Right hindlimb (tissue), 1 donor: ENCODE measurements around the gene HMX1.
A peak's percentile ranks its signal among the peaks of the same experiment; 100 is the strongest.

Experiments
- DNase-seq: peaks from one replicate; pipeline ENCODE4 v3.0.0-alpha.2; 2018

The HMX1 gene

GRCh38 chr4:8871417-8872401 is at the start of gene HMX1:
Gene HMX1, minus strand, starts transcription at chr4:8871839. Its CDS starts 225 bp downstream, at chr4:8871614.
- DNase-seq, result peak; percentile 66

GRCh38 chr4:8920969-8921368 is 49.3 kb upstream of the HMX1 start:
- DNase-seq, result no peak

- no peak for DNase-seq
These were observed 48.8 kb upstream of the HMX1 start for GRCh38 chr4:8920289-8920965.

GRCh38 chr4:8919651-8920288 is 48.1 kb upstream of the HMX1 start:
- peak; percentile 12 for DNase-seq

GRCh38 chr4:8917868-8918783 is 46.5 kb upstream of the HMX1 start:
- peak; percentile 82 for DNase-seq

GRCh38 chr4:8917321-8917811 is 45.7 kb upstream of the HMX1 start:
- peak; percentile 10 for DNase-seq

- DNase-seq, result no peak
These were observed 45.3 kb upstream of the HMX1 start for GRCh38 chr4:8916906-8917305.

- no peak for DNase-seq
These were observed 44.8 kb upstream of the HMX1 start for GRCh38 chr4:8916351-8916885.

GRCh38 chr4:8915201-8916200 is 43.9 kb upstream of the HMX1 start:
- peak; percentile 14 for DNase-seq

- DNase-seq, result no peak
These were observed 43.0 kb upstream of the HMX1 start for GRCh38 chr4:8914461-8915171.

GRCh38 chr4:8913858-8914460 is 42.3 kb upstream of the HMX1 start:
- DNase-seq, result no peak

- peak; percentile 13 for DNase-seq
These were observed 41.6 kb upstream of the HMX1 start for GRCh38 chr4:8913121-8913857.

- no peak for DNase-seq
These were observed 40.9 kb upstream of the HMX1 start for GRCh38 chr4:8912506-8912905.

- no peak for DNase-seq
These were observed 40.4 kb upstream of the HMX1 start for GRCh38 chr4:8912089-8912455.

GRCh38 chr4:8911316-8912088 is 39.9 kb upstream of the HMX1 start:
- peak; percentile 38 for DNase-seq

GRCh38 chr4:8910822-8911315 is 39.2 kb upstream of the HMX1 start:
- DNase-seq, result peak; percentile 18

GRCh38 chr4:8910100-8910821 is 38.6 kb upstream of the HMX1 start:
- DNase-seq, result peak; percentile 11
